ENCODE results near the gene UBE2E2.
"Not testable (repeated sequence)": the region's sequence is repeated elsewhere in the genome, so short reads cannot be mapped to it uniquely, and the experiment has no call there.

UBE2E2 gene

GRCh38 chr3:23333633-23334032 lies 130.5 kb downstream of the UBE2E2 start:
- no peak overlapping the region for H3K4me3 ChIP-seq (ENCODE audit: low read depth in 1 of 2, low read length in 2 of 2)
- no peaks in the 10 kb centered on the region for H3K4me1 ChIP-seq (ENCODE audit: control insufficient read depth in 1 of 2, insufficient read depth in 2 of 2, low read length in 2 of 2)
- H3K27ac ChIP-seq (ENCODE audit: low read length), result no peak overlapping the region

GRCh38 chr3:23336853-23337252 lies 133.7 kb downstream of the UBE2E2 start:
- H3K4me3 ChIP-seq (ENCODE audit: low read depth in 1 of 2, low read length in 2 of 2); H3K9me3 ChIP-seq (ENCODE audit: control insufficient read depth in 1 of 2, low read length in 2 of 2); H3K4me1 ChIP-seq (ENCODE audit: control insufficient read depth in 1 of 2, insufficient read depth in 2 of 2, low read length in 2 of 2); H3K27ac ChIP-seq (ENCODE audit: low read length); H3K27me3 ChIP-seq (ENCODE audit: low read depth, low read length); H3K36me3 ChIP-seq (ENCODE audit: control insufficient read depth in 1 of 2, insufficient read depth in 2 of 2, low read length in 2 of 2): not testable (repeated sequence)

More at GRCh38 chr3:23333633-23334032, 130.5 kb downstream of the UBE2E2 start:
- Histone ChIP-seq H3K9me3 (ENCODE audit: control insufficient read depth in 1 of 2, low read length in 2 of 2) (no peaks in the 10 kb centered on the region), H3K27me3 (ENCODE audit: low read depth, low read length) (no peaks in the 10 kb centered on the region), H3K36me3 (ENCODE audit: control insufficient read depth in 1 of 2, insufficient read depth in 2 of 2, low read length in 2 of 2) (no peaks in the 10 kb centered on the region)

GRCh38 chr3:23341147-23341838 lies 138.2 kb downstream of the UBE2E2 start:
- Histone ChIP-seq H3K36me3 (ENCODE audit: control insufficient read depth in 1 of 2, insufficient read depth in 2 of 2, low read length in 2 of 2) (no peaks in the 10 kb centered on the region), H3K4me1 (ENCODE audit: control insufficient read depth in 1 of 2, insufficient read depth in 2 of 2, low read length in 2 of 2) (no peaks in the 10 kb centered on the region), H3K4me3 (ENCODE audit: low read depth in 1 of 2, low read length in 2 of 2) (no peak overlapping the region), H3K9me3 (ENCODE audit: control insufficient read depth in 1 of 2, low read length in 2 of 2) (no peaks in the 10 kb centered on the region), H3K27ac (ENCODE audit: low read length) (no peak overlapping the region), H3K27me3 (ENCODE audit: low read depth, low read length) (no peaks in the 10 kb centered on the region)

- H3K27ac ChIP-seq (ENCODE audit: low read length), result no peak overlapping the region
- H3K4me1 ChIP-seq (ENCODE audit: control insufficient read depth in 1 of 2, insufficient read depth in 2 of 2, low read length in 2 of 2), result no peaks in the 10 kb centered on the region
- no peaks in the 10 kb centered on the region for H3K9me3 ChIP-seq (ENCODE audit: control insufficient read depth in 1 of 2, low read length in 2 of 2)
- no peaks in the 10 kb centered on the region for H3K36me3 ChIP-seq (ENCODE audit: control insufficient read depth in 1 of 2, insufficient read depth in 2 of 2, low read length in 2 of 2)
- no peaks in the 10 kb centered on the region for H3K27me3 ChIP-seq (ENCODE audit: low read depth, low read length)
- H3K4me3 ChIP-seq (ENCODE audit: low read depth in 1 of 2, low read length in 2 of 2), result no peak overlapping the region
Measured at GRCh38 chr3:23342343-23342742, 139.2 kb downstream of the UBE2E2 start.

- no peaks in the 10 kb centered on the region for H3K36me3 ChIP-seq (ENCODE audit: control insufficient read depth in 1 of 2, insufficient read depth in 2 of 2, low read length in 2 of 2)
- H3K27ac ChIP-seq (ENCODE audit: low read length), result no peak overlapping the region
- no peaks in the 10 kb centered on the region for H3K27me3 ChIP-seq (ENCODE audit: low read depth, low read length)
- H3K9me3 ChIP-seq (ENCODE audit: control insufficient read depth in 1 of 2, low read length in 2 of 2), result no peaks in the 10 kb centered on the region
- H3K4me1 ChIP-seq (ENCODE audit: control insufficient read depth in 1 of 2, insufficient read depth in 2 of 2, low read length in 2 of 2), result no peaks in the 10 kb centered on the region
- no peak overlapping the region for H3K4me3 ChIP-seq (ENCODE audit: low read depth in 1 of 2, low read length in 2 of 2)
Measured at GRCh38 chr3:23343509-23343908, 140.4 kb downstream of the UBE2E2 start.

GRCh38 chr3:23344886-23345285 lies 141.8 kb downstream of the UBE2E2 start:
- Histone ChIP-seq H3K27me3 (ENCODE audit: low read depth, low read length) (no peaks in the 10 kb centered on the region), H3K4me3 (ENCODE audit: low read depth in 1 of 2, low read length in 2 of 2) (no peak overlapping the region), H3K9me3 (ENCODE audit: control insufficient read depth in 1 of 2, low read length in 2 of 2) (no peaks in the 10 kb centered on the region), H3K36me3 (ENCODE audit: control insufficient read depth in 1 of 2, insufficient read depth in 2 of 2, low read length in 2 of 2) (no peaks in the 10 kb centered on the region), H3K27ac (ENCODE audit: low read length) (no peak overlapping the region), H3K4me1 (ENCODE audit: control insufficient read depth in 1 of 2, insufficient read depth in 2 of 2, low read length in 2 of 2) (no peaks in the 10 kb centered on the region)

GRCh38 chr3:23349444-23349843 lies 146.3 kb downstream of the UBE2E2 start:
- not testable (repeated sequence) for H3K27ac ChIP-seq (ENCODE audit: low read length); H3K4me1 ChIP-seq (ENCODE audit: control insufficient read depth in 1 of 2, insufficient read depth in 2 of 2, low read length in 2 of 2); H3K27me3 ChIP-seq (ENCODE audit: low read depth, low read length); H3K36me3 ChIP-seq (ENCODE audit: control insufficient read depth in 1 of 2, insufficient read depth in 2 of 2, low read length in 2 of 2); H3K9me3 ChIP-seq (ENCODE audit: control insufficient read depth in 1 of 2, low read length in 2 of 2); H3K4me3 ChIP-seq (ENCODE audit: low read depth in 1 of 2, low read length in 2 of 2)

- no peaks in the 10 kb centered on the region for H3K9me3 ChIP-seq (ENCODE audit: control insufficient read depth in 1 of 2, low read length in 2 of 2)
- H3K4me3 ChIP-seq (ENCODE audit: low read depth in 1 of 2, low read length in 2 of 2), result no peak overlapping the region
- no peak overlapping the region for H3K27ac ChIP-seq (ENCODE audit: low read length)
- H3K36me3 ChIP-seq (ENCODE audit: control insufficient read depth in 1 of 2, insufficient read depth in 2 of 2, low read length in 2 of 2), result no peaks in the 10 kb centered on the region
- H3K27me3 ChIP-seq (ENCODE audit: low read depth, low read length), result no peaks in the 10 kb centered on the region
- no peaks in the 10 kb centered on the region for H3K4me1 ChIP-seq (ENCODE audit: control insufficient read depth in 1 of 2, insufficient read depth in 2 of 2, low read length in 2 of 2)
Measured at GRCh38 chr3:23356169-23356568, 153.0 kb downstream of the UBE2E2 start.

GRCh38 chr3:23356923-23357322 lies 153.8 kb downstream of the UBE2E2 start:
- Histone ChIP-seq H3K4me3 (ENCODE audit: low read depth in 1 of 2, low read length in 2 of 2) (no peak overlapping the region), H3K36me3 (ENCODE audit: control insufficient read depth in 1 of 2, insufficient read depth in 2 of 2, low read length in 2 of 2) (no peaks in the 10 kb centered on the region), H3K4me1 (ENCODE audit: control insufficient read depth in 1 of 2, insufficient read depth in 2 of 2, low read length in 2 of 2) (no peaks in the 10 kb centered on the region), H3K9me3 (ENCODE audit: control insufficient read depth in 1 of 2, low read length in 2 of 2) (no peaks in the 10 kb centered on the region), H3K27ac (ENCODE audit: low read length) (no peak overlapping the region), H3K27me3 (ENCODE audit: low read depth, low read length) (no peaks in the 10 kb centered on the region)

GRCh38 chr3:23359116-23359515 lies 156.0 kb downstream of the UBE2E2 start:
- H3K27me3 ChIP-seq (ENCODE audit: low read depth, low read length), result no peaks in the 10 kb centered on the region
- no peaks in the 10 kb centered on the region for H3K9me3 ChIP-seq (ENCODE audit: control insufficient read depth in 1 of 2, low read length in 2 of 2)
- H3K27ac ChIP-seq (ENCODE audit: low read length), result no peak overlapping the region
- H3K36me3 ChIP-seq (ENCODE audit: control insufficient read depth in 1 of 2, insufficient read depth in 2 of 2, low read length in 2 of 2), result no peaks in the 10 kb centered on the region
- no peaks in the 10 kb centered on the region for H3K4me1 ChIP-seq (ENCODE audit: control insufficient read depth in 1 of 2, insufficient read depth in 2 of 2, low read length in 2 of 2)
- no peak overlapping the region for H3K4me3 ChIP-seq (ENCODE audit: low read depth in 1 of 2, low read length in 2 of 2)

GRCh38 chr3:23365066-23365465 lies 161.9 kb downstream of the UBE2E2 start:
- no peaks in the 10 kb centered on the region for H3K36me3 ChIP-seq (ENCODE audit: control insufficient read depth in 1 of 2, insufficient read depth in 2 of 2, low read length in 2 of 2)
- peaks cover 0 to 2% of the 10 kb centered on the region in 2 donors for H3K9me3 ChIP-seq (ENCODE audit: control insufficient read depth in 1 of 2, low read length in 2 of 2)
- no peaks in the 10 kb centered on the region for H3K4me1 ChIP-seq (ENCODE audit: control insufficient read depth in 1 of 2, insufficient read depth in 2 of 2, low read length in 2 of 2)
- H3K4me3 ChIP-seq (ENCODE audit: low read depth in 1 of 2, low read length in 2 of 2), result no peak overlapping the region
- no peak overlapping the region for H3K27ac ChIP-seq (ENCODE audit: low read length)
- no peaks in the 10 kb centered on the region for H3K27me3 ChIP-seq (ENCODE audit: low read depth, low read length)

- Histone ChIP-seq H3K27ac (ENCODE audit: low read length) (no peak overlapping the region), H3K9me3 (ENCODE audit: control insufficient read depth in 1 of 2, low read length in 2 of 2) (peaks cover 0 to 2% of the 10 kb centered on the region in 2 donors), H3K36me3 (ENCODE audit: control insufficient read depth in 1 of 2, insufficient read depth in 2 of 2, low read length in 2 of 2) (no peaks in the 10 kb centered on the region), H3K4me3 (ENCODE audit: low read depth in 1 of 2, low read length in 2 of 2) (no peak overlapping the region), H3K27me3 (ENCODE audit: low read depth, low read length) (no peaks in the 10 kb centered on the region), H3K4me1 (ENCODE audit: control insufficient read depth in 1 of 2, insufficient read depth in 2 of 2, low read length in 2 of 2) (no peaks in the 10 kb centered on the region)
Measured at GRCh38 chr3:23368731-23369130, 165.6 kb downstream of the UBE2E2 start.
